Amygdala (tissue), 56 donors: ENCODE results near the gene INO80E.

Experiments
- DNase-seq, 56 donors: peaks; one replicate each; lab custom pipeline; 2025; lab: John Stamatoyannopoulos, UW

Gene INO80E

DNA sequence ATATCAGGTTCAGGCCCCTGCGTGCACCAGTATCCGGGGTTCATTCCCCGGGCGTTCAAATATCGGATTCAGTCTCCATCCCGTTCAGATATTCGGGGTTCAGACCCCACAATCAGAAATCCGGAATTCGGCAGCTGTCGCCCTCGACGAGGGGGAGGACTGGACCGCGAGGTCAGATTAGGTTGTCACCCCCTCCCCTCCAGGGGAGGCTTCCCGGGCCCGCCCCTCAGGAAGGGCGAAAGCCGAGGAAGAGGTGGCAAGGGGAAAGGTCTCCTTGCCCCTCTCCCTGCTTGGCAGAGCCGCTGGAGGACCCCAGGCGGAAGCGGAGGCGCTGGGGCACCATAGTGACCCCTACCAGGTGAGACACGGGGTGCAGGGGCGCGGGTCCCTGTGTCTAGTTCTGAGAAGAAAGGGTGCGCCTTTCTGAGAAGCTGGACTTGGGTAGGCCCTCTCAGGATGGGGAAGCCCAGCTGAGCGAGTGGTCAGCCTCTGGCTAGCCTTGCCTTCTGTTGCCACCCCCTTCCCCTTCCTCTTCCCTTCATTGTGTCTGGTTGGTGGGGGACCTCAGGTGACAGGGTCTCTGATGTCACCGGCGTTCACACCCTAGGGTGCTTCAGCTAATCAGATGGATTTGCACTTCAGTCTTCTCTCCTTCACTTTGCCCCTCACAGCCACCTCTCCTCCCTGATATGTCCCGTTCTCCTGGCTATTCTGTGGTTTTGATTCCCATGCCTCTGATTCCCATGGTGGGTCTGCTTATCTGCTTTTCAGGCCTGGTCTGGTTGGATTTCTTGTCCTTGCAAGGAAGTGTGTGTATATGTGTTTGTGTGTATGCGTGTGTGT lies 21.5 kb upstream of the INO80E start:
- peak in 6 of 56 donors; percentile 8 to 40 (median 13) for DNase-seq

DNA sequence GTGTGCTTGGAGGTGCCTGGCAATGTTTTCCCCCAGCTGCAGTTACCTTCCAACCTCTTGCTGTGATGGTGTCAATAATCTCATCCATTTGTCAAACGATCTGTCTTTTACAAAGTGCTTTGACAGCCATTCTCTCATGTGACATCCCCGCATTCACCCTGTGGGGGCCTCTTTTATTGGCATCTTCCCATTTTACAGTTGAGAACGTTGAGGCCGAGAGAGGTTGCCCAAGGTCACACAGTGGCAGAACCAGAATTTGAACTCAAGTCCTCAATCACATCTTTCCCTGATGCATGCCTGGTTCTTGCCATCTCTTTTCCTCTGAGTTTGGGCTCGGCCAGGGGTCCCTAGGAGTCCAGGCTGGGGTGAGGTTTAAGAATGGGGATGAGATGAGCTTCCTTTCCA lies 20.9 kb upstream of the INO80E start:
- no peak for DNase-seq

DNA sequence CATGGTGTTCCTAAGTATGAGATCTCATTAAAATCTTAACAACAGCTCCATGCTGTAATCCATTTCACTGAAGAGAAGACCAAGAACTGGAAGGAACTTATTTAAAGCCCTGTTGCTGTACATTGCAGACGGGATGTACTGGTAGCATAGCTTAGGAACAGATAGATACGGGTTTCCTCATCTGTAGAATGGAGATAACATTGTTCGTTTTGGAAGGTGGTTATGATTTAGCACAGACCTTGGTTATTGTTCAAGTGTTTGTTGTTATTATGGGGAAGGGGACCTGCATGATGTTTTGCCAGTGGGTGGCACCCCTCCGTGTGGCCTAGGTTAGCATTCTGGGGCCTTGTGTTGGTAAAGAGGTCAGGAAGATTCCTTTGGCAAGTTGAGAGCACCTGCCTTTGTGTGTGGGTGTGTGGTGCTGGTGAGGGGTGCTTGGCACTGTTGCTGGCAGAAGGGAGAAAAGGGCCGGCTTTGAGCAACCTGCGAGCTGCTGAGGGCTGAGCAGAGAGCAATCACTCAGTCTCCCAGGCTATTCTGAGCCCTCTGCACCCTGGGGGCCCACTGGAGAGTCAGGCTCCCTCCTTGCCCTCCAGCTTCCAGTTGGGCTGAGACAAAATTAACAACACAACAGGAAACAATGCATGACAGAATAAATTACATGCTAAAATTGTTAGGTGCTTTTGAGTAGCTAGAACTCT lies 20.1 kb upstream of the INO80E start:
- no peak for DNase-seq

DNA sequence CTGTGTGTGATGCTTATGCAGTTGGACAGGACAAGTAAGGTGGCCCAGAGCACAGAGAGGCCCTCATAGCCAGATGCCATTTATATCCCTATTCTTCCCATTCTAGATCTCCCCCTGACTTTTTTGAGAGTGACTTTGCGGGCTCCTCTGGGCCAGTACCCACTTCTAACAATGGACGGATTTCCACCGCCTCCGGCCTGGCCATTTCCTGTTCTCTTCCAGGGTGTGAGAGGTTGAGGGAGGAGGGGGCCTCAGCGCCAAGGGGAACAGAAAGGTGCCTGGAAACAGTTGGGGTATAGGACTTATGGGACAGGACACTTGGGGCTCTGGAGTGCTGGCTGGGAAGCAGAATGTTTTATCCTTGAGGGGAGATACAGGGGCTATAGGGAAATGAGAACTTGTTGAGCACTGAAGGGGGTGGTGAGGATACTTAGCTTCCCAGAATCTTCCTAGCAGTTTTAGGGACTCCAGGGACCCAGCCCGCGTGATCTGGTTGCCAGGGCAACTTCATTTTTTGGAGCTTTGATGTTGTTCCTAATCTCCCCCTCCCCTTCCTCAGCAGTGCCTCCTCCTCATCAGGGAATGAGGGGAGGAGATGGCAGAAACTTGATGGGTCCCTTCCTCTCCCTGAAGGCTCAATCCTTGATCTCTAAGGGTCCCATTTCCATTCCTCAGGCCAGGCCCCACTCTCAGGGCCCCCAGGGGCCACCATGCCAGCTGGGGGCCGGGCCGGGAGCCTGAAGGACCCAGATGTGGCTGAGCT lies 18.8 kb upstream of the INO80E start:
- DNase-seq: no peak

DNA sequence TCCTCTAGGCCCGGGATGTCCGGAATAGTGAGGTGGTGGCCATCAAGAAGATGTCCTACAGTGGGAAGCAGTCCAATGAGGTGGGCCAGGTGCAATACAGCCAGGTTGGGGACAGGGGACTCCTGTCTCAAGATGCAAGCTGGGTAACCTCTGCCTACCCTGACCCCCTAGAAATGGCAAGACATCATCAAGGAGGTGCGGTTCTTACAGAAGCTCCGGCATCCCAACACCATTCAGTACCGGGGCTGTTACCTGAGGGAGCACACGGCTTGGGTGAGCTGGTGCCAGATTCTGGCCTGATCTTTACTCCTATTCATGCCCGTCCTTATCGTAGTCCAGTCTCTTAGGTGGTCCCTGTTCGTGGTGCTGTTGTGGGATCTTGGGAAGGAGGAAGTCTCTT lies 18.0 kb upstream of the INO80E start:
- no peak for DNase-seq

DNA sequence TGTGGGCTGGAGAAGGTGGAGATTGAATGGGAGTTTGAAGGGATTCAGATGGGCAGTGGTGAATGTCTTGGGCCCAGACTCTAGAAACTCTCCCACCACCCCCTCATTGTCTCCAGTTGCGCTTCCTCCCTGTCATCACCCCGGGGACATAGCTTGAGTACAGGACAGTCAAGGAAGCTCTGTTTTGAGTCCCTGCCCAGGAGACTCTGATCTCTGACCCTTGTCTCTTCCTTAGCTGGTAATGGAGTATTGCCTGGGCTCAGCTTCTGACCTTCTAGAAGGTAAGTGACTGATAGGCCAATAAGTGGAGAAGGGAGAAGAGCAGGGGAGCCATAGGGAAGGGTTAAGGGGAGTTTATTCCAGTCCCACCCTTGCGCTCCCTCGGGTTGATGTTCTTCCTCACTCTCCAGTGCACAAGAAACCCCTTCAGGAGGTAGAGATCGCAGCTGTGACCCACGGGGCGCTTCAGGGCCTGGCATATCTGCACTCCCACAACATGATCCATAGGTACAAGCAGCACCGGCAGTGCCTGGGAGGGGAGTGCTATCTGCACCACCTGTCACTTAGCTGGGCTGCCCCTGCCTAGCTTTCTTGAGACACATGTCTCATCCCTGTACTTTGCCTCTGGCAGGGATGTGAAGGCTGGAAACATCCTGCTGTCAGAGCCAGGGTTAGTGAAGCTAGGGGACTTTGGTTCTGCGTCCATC lies 17.3 kb upstream of the INO80E start:
- no peak for DNase-seq

DNA sequence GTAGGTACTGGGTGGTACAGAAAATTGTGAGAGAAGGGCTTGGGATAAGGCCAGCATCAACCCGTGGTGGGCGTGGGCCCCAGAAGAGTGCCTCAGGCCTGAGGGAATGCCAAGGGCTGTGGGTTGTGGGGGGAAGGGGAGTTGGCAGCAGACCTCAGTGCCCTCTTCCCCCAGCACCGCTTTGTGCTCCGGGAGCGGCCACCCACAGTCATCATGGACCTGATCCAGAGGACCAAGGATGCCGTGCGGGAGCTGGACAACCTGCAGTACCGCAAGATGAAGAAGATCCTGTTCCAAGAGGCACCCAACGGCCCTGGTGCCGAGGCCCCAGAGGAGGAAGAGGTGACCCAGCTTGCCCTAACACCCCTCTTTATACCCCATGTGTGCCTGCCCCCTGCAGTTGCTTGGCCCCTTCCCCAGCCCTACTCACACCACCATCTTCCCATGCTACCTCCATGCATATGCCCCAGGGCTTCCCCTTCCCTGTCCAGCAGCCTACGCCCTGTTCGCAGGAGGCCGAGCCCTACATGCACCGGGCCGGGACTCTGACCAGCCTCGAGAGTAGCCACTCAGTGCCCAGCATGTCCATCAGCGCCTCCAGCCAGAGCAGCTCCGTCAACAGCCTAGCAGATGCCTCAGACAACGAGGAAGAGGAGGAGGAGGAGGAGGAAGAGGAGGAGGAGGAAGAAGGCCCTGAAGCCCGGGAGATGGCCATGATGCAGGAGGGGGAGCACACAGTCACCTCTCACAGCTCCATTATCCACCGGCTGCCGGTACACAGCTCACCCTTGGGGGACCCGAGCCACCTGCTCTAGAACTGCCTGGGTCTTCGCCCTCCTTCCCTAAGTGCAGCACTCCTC lies 13.3 kb upstream of the INO80E start:
- DNase-seq: no peak

DNA sequence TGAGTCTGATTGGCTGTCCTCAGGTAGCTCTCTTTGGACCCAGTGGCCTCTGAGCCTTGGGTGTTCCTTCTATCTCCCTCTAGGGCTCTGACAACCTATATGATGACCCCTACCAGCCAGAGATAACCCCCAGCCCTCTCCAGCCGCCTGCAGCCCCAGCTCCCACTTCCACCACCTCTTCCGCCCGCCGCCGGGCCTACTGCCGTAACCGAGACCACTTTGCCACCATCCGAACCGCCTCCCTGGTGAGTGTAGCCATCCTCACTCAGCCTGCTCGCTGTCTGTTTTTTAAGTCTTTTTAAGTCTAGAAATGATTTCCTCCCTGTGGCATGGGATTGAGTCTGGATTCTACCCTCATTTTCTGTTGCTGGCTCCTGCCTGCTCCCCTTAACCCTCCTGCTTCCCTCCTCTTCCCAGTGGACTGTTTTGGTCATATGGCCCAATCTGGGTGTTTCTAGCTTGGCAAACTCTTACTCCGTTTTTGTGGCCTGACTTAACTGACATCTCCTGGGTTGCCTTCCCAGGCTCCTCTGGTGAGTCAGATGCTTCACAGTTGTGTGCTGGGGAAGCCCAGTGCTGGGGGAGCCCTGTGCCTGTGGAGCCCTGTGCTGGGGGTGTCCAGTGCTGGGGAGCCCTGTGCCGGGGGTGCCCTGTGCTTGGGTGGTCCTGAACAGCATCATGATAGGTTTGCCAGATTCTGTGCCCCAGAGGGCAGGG lies 12.5 kb upstream of the INO80E start:
- no peak for DNase-seq

DNA sequence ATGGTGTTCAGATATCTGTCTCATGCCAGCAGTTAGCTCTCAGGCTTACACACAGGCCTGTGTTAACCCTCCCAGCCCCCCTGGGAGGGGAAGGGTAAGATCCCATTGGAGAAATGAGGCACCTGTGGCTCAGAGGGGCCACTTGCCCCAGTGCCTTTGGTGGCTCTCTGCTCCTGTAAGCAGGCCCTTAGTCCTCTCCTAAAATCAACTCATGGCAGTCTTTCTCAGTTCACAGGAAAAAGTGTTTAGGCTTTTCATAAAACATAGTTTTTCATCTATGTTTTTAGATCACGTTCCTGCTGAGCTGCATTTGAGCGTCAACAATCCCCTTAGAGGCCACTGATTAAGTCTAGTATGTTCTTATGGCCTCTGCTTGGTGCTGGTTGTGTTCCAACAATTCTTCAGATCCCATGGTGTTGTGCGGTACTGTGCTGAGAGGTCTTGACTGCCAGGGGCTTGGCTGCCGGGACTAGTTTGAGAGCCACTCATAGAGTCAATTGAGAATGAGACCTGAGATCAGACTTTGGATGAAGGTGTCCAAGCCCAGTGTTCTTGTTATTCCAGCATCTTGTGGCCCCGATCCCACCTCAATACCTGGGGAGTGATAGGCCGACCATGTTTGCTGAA lies 11.8 kb upstream of the INO80E start:
- no peak for DNase-seq

DNA sequence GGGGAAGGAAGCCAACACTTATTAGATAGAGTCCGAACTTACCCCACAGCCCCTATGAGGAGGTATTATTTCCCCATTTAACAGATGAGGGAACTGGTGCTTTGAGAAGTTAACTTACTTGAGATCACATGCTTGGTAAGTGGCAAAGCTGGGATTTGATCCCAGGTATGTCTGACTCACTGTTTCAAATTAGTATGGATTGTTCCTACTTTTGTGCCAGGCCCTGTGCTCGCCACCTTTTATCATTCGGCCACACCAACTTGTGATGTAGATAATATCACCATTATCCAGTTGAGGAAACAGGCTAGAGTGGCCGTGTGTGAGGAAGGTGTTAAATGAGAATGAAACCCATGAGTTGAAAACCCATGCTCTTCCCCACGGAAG lies 11.3 kb upstream of the INO80E start:
- DNase-seq: no peak

DNA sequence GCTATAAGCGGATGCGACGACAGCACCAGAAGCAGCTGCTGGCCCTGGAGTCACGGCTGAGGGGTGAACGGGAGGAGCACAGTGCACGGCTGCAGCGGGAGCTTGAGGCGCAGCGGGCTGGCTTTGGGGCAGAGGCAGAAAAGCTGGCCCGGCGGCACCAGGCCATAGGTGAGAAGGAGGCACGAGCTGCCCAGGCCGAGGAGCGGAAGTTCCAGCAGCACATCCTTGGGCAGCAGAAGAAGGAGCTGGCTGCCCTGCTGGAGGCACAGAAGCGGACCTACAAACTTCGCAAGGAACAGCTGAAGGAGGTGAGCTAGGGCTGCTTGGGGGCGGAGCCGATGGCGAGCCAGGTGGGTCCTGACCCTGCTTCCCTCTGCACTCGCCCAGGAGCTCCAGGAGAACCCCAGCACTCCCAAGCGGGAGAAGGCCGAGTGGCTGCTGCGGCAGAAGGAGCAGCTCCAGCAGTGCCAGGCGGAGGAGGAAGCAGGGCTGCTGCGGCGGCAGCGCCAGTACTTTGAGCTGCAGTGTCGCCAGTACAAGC lies 10.7 kb upstream of the INO80E start:
- DNase-seq: no peak

DNA sequence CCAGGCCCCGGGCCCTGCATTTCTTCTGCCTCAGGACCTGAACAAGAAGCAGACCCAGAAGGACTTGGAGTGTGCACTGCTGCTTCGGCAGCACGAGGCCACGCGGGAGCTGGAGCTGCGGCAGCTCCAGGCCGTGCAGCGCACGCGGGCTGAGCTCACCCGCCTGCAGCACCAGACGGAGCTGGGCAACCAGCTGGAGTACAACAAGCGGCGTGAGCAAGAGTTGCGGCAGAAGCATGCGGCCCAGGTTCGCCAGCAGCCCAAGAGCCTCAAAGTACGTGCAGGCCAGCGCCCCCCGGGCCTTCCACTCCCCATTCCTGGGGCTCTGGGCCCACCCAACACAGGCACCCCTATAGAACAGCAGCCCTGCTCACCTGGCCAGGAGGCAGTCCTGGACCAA lies 9.8 kb upstream of the INO80E start:
- no peak for DNase-seq

DNA sequence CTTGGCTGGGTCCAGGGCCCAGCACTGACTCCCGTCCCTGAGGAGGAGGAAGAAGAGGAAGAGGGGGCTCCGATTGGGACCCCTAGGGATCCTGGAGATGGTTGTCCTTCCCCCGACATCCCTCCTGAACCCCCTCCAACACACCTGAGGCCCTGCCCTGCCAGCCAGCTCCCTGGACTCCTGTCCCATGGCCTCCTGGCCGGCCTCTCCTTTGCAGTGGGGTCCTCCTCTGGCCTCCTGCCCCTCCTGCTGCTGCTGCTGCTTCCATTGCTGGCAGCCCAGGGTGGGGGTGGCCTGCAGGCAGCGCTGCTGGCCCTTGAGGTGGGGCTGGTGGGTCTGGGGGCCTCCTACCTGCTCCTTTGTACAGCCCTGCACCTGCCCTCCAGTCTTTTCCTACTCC lies 9.1 kb upstream of the INO80E start:
- no peak for DNase-seq

DNA sequence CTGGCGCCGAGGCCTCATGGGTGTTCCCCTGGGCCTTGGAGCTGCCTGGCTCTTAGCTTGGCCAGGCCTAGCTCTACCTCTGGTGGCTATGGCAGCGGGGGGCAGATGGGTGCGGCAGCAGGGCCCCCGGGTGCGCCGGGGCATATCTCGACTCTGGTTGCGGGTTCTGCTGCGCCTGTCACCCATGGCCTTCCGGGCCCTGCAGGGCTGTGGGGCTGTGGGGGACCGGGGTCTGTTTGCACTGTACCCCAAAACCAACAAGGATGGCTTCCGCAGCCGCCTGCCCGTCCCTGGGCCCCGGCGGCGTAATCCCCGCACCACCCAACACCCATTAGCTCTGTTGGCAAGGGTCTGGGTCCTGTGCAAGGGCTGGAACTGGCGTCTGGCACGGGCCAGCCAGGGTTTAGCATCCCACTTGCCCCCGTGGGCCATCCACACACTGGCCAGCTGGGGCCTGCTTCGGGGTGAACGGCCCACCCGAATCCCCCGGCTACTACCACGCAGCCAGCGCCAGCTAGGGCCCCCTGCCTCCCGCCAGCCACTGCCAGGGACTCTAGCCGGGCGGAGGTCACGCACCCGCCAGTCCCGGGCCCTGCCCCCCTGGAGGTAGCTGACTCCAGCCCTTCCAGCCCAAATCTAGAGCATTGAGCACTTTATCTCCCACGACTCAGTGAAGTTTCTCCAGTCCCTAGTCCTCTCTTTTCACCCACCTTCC lies 8.5 kb upstream of the INO80E start:
- no peak for DNase-seq

DNA sequence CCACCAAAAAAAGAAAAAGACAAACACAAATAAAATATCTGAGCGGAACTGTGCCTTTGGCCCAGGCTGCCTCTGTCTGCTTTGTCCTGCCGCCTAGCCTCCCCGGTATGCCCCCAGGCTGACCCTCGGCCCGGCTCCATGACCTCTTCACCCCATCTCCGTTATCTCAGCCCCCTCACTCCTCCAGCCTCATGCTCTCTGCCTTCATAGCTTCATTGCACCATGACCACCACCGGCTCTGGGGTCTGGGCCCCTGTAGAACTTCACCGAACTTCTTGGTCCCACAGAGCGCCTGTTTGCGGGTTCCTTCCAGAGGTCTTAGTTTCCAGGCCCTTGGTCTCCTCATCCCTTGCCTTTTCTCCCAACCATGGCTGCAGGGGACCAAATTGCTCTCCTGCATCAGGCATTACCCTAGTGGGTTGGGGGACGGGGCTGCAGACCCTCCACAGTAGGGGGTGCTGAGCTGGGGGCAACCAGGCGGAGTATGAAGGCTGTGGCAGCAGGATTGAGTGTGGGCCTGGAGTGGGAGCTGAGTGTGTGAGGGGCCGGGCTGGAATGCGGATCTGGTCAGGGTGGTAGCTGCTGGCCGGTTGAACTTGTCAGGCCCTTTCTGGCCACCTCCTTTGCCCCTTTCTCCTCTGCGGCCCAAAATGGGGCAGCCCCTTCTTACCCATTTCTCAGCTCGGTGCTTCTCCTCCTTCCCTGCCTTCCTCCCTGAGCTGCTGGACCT lies 7.5 kb upstream of the INO80E start:
- DNase-seq: no peak

DNA sequence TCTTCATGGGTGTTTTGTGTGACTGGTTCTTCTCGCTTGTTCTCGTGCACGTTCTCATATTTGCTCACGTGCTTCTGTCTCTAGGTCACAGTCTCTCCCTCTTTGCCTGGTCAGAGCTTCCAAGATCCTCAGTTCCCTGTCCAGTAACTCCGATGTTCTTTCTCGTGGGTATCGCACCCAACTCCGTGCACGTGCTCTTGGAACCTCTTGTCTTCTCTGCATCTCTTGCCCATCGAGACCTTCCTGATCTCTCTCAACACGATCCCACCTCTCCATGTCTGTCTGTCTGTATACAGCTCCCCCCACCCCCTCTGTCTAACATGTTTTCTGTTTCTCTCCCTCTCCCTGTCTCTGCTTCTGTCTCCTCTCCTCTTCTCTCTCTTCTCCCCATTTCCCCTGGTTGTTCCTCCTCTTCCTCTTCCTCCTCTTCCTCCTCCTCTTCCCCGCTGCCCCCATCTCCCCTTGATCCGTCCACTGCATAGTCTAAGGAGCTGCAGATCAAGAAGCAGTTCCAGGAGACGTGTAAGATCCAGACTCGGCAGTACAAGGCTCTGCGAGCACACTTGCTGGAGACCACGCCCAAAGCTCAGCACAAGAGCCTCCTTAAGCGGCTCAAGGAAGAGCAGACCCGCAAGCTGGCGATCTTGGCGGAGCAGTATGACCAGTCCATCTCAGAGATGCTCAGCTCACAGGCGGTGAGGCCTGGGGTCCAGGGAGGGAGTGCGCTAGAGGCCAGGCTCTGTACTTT lies 6.8 kb upstream of the INO80E start:
- no peak for DNase-seq
